Measurements from ENCODE around the gene STAB2.
"Not testable (repeated sequence)": the region's sequence is repeated elsewhere in the genome, so short reads cannot be mapped to it uniquely, and the experiment has no call there.

Gene STAB2

GRCh38 chr12:103653568-103654173 lies 66.6 kb downstream of the STAB2 start:
- DNase-seq = not testable (repeated sequence)

- no peak for DNase-seq
Observed at GRCh38 chr12:103654816-103655215, 67.7 kb downstream of the STAB2 start.

- DNase-seq = no peak
Observed at GRCh38 chr12:103656291-103656690, 69.2 kb downstream of the STAB2 start.

GRCh38 chr12:103657331-103657730 lies 70.3 kb downstream of the STAB2 start:
- DNase-seq = no peak

GRCh38 chr12:103664626-103665025 lies 77.6 kb downstream of the STAB2 start:
- DNase-seq = no peak

GRCh38 chr12:103665971-103666370 lies 78.9 kb downstream of the STAB2 start:
- DNase-seq = no peak

GRCh38 chr12:103667125-103667524 lies 80.1 kb downstream of the STAB2 start:
- DNase-seq = peak; percentile 25

GRCh38 chr12:103668520-103668919 lies 81.4 kb downstream of the STAB2 start:
- no peak for DNase-seq

GRCh38 chr12:103671367-103671766 lies 84.3 kb downstream of the STAB2 start:
- DNase-seq = no peak

GRCh38 chr12:103672401-103673119 lies 85.5 kb downstream of the STAB2 start:
- DNase-seq = no peak

GRCh38 chr12:103673487-103673886 lies 86.4 kb downstream of the STAB2 start:
- no peak for DNase-seq

GRCh38 chr12:103673891-103674375 lies 86.9 kb downstream of the STAB2 start:
- DNase-seq = no peak

- DNase-seq = peak; percentile 7
Observed at GRCh38 chr12:103676893-103677292, 89.8 kb downstream of the STAB2 start.

- peak; percentile 76 for DNase-seq
Observed at GRCh38 chr12:103677341-103677740, 90.3 kb downstream of the STAB2 start.

GRCh38 chr12:103677905-103678304 lies 90.8 kb downstream of the STAB2 start:
- no peak for DNase-seq

GRCh38 chr12:103679421-103680170 lies 92.5 kb downstream of the STAB2 start:
- no peak for DNase-seq

GRCh38 chr12:103680591-103681141 lies 93.6 kb downstream of the STAB2 start:
- DNase-seq = no peak

GRCh38 chr12:103686026-103686425 lies 99.0 kb downstream of the STAB2 start:
- no peak for DNase-seq

- no peak for DNase-seq
Observed at GRCh38 chr12:103687253-103687652, 100.2 kb downstream of the STAB2 start.

- no peak for DNase-seq
Observed at GRCh38 chr12:103688376-103689063, 101.4 kb downstream of the STAB2 start.

GRCh38 chr12:103690426-103690825 lies 103.4 kb downstream of the STAB2 start:
- no peak for DNase-seq

- DNase-seq = no peak
Observed at GRCh38 chr12:103691063-103691462, 104.0 kb downstream of the STAB2 start.

GRCh38 chr12:103696101-103696500 lies 109.0 kb downstream of the STAB2 start:
- DNase-seq = peak; percentile 15

Measured in COR-L47 (cell line).